GM18868 (cell line): ENCODE measurements around the gene VDAC1.
"Not testable (repeated sequence)": the region's sequence is repeated elsewhere in the genome, so short reads cannot be mapped to it uniquely, and the experiment has no call there.

ENCODE experiments used
- ATAC-seq: cut with Tn5 transposase; IDR thresholded peaks from one replicate; pipeline ENCODE4 v1.9.1; 2021; ENCODE audit warnings: mild to moderate bottlenecking, moderate library complexity; ENCODE audit not compliant: unreplicated experiment

The VDAC1 gene

DNA sequence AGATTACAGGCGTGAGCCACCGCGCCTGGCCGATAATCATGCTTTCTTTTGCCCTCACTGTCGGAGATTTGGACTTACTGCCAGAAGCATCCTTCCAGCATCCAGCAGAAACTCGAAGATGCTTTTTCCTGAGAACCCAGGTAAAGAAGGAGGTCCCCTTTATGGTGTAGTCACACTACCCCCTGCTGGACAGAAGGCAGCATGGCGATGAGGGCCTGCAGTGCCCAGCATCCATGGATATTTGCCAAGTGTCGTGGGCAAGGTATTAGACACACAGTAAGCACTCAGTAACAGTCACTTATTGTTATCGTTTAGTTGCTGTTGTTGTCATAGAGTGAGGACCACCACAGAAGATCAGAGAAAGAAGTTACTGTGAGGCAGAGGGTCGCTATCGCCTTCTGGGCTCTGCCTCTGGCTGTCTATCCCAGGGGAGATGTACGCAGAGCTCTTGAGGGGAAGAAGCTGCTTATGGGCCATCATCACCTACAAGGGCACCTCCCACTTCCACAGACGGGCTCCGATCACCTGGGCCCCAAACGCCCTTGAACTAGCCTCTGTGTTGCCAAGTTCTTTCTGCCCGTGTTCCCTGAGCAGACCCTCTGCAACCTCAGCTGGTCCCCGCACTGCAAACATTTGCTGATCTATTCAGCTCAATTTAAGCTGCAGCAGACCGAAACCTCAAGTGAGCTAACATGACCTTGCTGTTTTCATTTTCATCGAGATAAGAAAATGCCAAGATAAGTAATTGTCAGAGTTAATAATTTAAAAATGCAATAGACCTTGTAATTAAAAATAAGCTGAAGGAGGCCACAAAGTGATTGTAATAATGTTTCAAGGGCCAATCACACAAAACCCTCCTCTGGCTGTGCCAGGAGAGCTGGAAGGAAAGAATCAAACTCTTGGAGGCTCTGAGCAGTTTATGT, 60.3 kb downstream of the VDAC1 start:
- ATAC-seq = no peak

DNA sequence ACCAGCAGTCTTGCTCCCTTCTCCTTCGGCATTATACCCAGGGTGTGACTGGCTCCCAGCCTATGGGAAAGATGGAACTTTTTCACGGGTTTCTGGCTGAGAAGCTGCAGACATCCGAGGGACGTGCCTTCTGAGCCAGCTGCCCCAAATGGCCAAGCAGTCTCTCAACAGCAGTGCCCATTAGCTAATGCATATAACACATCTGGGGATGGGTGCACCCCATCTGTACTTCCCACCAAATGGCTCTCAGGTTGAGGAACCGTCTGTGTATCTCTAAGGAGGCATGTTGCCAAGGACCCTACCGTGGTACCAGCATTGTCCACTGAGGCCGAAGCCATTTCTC, 61.3 kb downstream of the VDAC1 start:
- ATAC-seq = no peak

DNA sequence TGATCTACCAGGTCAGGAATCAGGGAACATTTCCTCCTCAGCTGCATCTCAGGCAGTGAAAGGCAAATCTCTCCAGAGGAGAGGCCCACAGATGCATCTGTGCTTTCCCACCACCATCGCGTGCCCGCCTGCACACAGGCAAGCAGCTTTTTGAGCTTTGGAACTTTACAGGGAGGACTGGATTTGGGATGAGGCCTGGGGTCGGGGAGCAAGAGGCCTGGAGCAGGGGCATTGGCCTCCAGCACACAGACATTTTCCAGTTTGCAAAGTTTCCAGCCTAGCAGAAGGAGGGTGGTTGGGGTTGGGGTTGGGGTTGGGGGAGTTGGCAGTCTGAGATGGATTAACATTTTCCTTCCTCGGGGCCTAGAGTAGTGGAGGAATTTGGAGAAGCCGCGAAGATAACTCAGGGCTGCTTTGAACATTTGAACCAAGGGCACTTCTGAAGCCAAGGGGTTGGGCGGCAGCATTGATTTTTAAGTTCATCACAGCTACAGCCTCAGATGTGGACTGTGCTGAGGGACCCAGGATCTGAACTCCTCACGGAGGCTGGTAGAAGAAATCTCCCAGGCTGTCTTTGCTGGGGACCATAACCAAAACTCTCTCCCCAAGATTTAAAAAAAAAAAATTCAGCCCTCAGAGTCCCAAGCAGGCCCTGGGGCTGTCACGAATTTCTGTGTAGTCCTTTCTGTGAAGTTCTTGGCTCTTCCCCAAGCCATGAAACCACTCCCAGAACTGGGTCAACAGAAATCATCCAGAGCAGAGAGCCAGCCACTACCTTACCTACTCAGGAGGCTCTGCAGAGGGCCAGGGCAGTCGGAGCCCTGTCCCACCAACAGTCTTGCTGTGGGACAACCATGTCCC, 61.9 kb downstream of the VDAC1 start:
- ATAC-seq = no peak

DNA sequence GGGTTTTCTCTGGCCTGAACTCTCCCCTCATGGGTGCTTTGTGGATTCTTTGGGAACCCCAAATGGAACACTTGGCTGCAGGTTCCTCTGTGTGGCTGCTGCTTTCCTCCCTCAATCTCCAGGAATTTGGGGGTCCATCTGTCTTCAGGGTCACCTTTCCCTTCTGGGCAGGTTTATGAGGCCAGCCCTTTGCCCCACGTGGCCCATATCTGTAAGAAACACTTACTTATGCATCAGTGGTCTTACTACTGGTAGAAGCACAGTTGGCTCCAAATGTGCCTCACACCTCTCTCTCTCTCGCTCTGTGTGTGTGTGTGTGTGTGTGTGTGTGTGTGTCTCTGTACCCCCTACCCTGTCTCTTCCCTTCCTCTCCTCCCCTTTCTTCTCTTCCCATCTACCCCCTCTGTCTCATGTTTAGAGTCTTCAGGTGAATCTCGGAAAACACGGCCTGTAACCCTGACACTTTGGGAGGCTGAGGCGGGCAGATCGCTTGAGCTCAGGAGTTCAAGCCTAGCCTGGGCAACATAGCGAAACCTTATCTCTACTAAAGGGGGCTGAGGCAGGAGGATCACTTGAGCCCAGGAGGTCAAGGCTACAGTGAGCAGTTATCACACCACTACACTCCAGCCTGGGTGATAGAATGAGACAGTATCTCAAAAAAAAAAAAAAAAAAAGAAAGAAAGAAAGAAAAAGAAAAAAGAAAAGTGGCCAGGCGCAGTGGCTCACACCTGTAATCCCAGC, 63.1 kb downstream of the VDAC1 start:
- ATAC-seq = no peak

DNA sequence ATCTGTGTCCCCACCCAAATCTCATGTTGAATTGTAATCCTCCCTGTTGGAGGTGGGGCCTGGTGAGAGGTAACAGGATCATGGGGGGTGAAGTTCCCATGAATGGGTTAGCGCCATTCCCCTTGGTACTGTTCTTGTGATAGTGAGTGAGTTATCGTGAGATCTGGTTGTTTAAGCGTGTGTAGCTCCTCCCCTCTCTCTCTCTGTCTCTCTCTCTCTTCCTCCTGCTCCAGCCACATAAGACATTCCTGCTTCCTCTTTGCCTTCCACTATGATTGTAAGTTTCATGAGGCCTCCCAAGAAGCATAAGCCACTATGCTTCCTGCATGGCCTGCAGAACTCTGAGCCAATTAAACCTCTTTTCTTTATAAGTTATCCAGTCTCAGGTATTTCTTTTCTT, 65.1 kb downstream of the VDAC1 start:
- no peak for ATAC-seq

DNA sequence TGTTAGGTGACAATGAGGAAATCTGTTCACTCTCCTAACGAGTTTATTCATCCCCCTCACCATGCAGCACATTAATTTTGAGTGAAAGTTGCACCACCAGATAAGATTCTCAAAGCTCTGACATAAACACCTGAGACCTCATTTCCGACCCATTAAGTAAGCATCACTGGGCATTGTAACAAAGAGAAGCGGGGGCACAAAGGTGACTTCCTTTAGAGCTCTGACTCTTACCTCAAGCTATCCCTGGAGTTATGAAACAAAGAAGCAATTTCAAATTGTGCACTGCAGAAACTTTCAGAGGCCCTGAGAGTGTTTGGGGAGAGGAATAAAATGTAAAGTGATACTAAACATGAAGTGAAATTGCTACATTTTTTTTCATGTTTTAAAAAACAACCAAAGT, 65.8 kb downstream of the VDAC1 start:
- ATAC-seq = peak; percentile 66

DNA sequence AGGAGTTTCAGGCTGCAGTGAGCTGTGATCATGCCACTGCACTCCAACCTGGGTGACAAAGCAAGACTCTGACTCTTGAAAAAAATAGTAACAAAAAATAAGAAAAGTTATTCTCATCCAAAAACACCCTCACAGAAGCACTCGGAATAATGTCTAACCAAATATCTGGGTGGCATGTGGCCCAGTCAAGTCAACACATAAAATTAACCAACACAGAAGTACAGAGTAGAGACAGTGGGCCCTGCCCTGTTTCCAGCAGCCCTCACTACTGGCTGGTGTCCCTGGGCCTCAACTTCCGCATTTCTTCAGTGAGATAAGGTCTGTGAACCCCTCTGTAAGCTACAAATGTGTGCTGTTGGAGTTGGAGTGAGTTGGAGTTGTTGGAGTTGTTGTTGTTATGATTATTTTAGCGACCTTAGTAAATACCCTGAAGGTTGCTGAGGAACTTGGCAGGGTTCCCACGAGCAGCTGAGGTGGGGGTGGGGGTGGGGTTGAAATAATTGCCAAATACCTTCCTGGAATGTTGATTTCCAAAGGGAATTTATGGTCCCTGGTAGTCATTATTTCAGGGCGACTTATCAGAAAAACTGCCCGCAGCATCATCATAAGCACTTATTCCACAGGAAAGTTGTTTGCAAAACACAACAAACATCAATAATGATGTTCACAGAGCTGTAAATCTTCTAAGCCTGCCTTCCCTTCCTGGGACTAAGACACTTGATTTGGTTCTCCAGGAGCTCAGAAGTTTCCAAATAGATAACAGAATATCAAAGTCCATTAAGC, 66.5 kb downstream of the VDAC1 start:
- ATAC-seq = no peak

DNA sequence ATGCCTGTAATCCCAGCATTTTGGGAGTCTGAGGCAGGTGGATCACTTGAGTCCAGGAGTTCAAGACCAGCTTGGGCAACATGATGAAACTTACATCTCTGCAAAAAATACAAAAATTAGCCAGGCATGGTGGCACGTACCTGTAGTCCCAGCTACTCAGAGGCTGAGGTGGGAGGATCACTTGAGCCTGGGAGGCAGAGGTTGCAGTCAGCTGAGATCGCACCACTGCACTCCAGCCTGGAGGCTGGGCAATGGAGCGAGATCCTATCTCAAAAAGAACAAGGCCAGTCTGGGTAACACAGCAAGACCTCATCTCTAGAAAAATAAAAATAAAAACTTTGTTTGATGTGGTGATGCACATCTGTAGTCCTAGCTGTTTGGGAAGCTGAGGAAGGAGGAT, 67.1 kb downstream of the VDAC1 start:
- not testable (repeated sequence) for ATAC-seq

DNA sequence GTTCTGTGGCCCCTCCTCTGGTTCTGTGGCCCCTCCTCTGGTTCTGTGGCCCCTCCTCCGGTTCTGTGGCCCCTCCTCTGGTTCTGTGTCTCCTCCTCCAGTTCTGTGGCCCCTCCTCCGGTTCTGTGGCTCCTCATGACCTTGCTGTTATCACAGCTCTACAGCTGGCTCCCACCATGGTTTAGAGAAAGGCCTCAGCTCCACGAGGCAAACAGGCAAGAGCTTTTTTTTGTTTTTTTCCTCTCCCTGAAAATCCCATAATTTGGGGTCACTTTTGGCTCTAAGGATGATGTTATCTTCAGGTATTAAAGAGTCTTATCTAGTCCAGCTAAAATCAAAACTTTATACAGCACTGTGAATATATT, 68.1 kb downstream of the VDAC1 start:
- no peak for ATAC-seq

DNA sequence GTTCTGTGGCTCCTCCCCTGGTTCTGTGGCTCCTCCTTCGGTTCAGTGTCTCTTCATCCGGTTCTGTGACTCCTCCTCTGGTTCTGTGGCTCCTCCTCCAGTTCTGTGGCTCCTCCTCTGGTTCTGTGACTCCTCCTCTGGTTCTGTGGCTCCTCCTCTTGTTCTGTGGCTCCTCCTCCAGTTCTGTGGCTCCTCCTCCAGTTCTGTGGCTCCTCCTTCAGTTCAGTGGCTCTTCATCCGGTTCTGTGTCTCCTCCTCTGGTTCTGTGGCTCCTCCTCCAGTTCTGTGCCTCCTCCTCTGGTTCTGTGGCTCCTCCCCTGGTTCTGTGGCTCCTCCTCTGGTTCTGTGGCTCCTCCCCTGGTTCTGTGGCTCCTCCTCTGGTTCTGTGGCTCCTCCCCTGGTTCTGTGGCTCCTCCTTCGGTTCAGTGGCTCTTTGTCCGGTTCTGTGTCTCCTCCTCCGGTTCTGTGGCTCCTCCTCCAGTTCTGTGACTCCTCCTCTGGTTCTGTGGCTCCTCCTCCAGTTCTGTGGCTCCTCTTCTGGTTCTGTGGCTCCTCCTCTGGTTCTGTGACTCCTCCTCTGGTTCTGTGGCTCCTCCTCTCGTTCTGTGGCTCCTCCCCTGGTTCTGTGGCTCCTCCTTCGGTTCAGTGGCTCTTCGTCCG, 68.7 kb downstream of the VDAC1 start:
- not testable (repeated sequence) for ATAC-seq

DNA sequence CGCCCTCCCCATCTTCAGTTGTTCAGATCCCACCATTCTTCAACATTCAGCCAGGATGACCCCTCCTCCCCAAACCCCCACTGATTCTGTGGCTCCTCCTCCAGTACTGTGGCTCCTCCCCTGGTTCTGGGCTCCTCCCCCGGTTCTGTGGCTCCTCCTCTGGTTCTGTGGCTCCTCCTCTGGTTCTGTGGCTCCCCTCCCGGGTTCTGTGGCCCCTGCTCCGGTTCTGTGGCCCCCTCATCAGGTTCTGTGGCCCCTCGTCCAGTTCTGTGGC, 69.2 kb downstream of the VDAC1 start:
- no peak for ATAC-seq

DNA sequence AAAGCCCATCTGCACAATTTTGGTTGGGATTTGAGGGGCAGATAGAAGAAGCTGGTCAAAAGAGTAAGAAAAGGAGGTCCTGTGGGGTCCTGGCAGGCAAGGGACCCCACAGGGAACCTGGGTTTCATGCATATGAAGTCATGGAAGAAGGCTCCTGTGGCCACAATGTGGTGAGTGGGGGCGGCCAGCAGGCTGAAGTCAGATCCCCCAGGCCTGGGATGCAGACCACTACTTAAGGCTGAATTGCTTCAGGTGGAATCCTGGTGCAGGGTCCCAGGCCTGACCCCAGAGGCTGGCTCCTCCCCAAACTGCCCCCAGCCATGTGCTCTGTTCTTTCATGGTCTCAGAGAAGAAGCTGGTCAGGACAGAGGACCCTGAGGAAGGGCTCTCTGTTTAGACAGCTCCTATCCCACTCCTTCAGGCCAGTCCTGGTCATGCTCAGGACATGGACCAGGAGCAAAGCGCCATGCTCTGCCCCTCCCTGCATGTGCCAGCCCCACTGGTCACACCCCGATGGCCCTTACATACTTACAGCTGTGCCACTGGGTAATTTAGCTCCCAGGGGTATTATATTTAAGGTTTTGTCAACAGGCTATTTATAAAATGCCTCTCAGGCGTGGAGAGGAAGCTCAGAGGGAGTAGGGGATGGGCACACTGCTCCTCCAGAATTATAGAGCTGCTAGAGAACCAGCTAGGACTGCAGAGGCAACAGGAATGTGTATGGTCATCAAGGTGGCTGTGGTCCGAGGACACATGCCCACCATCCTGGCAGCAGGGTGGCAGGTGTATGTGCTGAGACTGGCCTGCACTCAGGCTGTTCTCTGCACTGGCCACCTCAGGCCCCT, 69.7 kb downstream of the VDAC1 start:
- ATAC-seq = peak; percentile 46

DNA sequence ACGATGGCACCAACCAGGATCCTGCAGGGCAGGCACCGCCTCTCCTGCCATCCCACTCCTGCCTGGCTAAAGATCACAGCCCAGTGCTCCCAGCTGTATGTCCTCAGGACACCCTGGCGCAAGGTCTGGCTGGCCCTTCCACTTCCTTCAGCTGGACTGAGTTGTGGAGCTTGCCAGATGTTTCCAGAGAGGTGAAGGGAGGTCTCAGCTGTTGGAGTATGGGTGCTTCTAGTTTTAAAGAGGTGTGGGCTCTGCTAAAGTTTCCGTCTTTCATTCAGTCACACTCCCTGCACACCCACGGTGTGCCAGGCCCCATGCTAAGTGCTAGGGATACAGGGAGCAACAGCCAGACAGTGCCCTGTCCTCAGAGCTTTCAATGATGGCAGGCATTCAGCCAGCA, 70.5 kb downstream of the VDAC1 start:
- ATAC-seq = no peak

DNA sequence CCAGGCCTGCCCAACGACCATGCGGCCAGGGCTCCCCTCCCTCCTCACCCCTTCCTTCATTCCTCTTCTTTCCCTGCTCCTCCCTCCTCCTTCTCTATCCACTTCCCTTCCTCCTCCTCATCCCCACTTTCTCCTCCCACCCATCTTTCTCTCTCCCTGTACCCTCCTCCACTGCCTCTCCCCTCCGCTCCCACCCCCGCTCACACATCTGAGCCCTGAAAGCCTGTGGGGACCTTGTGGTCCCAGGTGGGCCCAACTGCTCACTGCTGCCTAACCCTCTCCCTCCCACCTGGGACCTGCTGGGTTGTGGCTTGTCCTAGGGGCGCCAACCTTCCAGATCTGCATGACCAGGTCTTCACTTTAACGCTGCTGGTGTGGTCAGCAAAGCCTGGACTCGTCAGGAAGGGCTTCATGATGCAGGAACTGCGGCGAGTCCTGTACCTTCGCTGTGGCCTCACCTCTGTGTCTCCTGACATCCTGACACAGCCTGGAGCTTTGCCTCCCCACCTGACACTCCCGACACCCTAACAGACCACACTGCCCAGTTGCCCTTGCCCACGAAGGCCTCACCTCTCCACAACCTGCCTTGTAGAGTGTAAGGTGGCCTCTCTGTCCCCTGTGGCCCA, 71.0 kb downstream of the VDAC1 start:
- ATAC-seq = no peak

DNA sequence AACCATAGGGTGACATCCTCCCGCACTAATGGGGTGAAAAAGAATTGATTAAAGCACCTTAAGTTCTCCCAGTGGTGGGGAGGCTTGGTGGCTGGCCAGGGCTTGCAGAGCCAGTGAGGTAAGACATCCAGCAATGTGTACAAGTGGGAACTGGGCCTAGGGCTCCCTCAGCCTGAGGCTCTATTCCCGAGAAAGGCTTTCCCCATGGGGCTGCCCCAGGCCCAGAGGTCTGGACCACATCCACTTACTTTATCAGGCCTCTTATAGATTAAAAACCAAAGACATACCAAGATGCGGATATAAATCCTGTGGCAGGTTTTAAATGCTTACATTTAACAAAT, 71.6 kb downstream of the VDAC1 start:
- no peak for ATAC-seq

DNA sequence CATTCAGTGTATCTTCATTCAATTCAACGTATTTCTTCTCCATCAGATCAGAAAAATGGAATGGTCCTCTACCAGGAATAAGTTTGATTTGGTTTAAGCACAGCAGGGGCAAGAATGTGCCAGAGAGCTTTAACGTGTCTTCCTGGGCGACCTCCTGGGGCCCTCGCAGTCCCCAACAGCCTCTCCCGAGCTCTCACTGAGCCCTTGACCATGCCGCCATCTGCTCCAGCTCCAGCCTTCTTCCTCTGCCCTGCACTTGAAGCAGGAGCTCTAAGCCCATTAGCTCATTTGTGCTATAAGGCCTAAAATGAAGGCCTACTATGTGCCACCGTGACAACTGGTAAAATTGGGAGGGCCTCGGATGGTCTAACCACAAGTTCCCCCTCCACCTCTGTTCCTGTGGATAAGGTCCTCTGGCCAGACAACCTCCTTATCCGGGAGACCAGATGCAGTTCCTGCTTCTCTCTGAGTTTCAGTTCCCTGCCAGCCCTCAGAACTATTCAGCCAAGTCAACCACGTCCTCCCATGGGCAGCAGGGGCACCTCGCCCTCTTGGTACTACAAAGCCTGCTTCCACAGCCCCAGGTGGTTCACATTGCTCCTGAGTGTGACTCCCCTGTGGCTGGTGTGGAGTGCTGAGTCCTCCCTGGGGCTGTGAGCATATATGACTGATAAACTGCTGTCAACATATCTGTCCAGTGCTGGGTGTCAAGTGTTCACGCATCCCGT, 72.2 kb downstream of the VDAC1 start:
- no peak for ATAC-seq

DNA sequence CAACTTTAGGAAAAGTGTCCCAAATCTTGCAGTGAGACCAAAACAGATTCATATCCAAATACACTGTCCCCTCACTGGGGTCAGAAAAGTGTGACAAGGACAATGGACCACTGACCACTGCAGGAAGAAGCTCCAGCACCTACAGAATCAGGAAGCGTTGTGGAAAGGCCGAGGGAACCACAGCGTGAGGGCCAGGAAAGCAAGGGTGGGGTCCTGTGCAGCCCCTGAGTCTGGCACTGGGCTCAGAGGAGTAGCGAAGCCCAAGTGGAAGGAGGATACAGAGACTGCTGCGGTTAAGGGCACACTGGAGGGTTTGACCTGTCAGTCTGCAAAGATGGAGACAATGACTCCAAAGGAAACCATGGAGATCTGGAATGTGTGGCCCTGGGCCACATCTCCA, 73.2 kb downstream of the VDAC1 start:
- no peak for ATAC-seq

DNA sequence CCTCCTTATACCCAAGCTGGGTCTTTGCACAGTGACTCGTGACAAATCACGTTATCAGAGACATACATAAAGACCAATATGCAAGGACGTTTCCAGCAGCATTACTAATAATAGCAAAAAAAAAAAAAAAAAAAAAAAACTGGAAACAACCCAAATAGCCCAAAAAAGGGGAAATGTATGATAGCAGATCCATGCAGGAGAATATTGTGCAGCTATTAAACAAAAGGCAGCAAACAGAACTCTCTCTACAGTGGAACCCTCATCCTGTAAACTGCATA, 74.0 kb downstream of the VDAC1 start:
- ATAC-seq = no peak
